CD14-positive monocyte (primary cell): Measurements from ENCODE around the gene UQCC2. TPM values are rescaled to one million over a fixed set of nuclear protein-coding genes. Genes with fewer than 3 reads are reported as not detected.
A peak's percentile ranks its signal among the peaks of the same experiment; 100 is the strongest.

Source experiments
- DNase-seq, 3 donors: peaks; one replicate each; pipeline ENCODE4 v3.0.0-alpha.2; 2011 to 2022
- H2AFZ ChIP-seq: 2 replicates; pipeline ENCODE4 v1.6.0; 2012; ENCODE audit warnings: mild to moderate bottlenecking, low read depth, low read length, inconsistent platforms; ENCODE audit not compliant: insufficient read depth, poor library complexity, severe bottlenecking
- H3K27ac ChIP-seq, 2 donors: 1 replicate in 1 of 2; 2 replicates in 1 of 2; pipeline ENCODE4 v1.5.1; 2012 to 2013; ENCODE audit warnings: low read length in 2 of 2, control low read depth in 1 of 2, inconsistent platforms in 1 of 2, low read depth in 1 of 2, mild to moderate bottlenecking in 1 of 2
- H3K27me3 ChIP-seq, 2 donors: one replicate each; pipeline versions ENCODE4 v1.6.0 to v1.6.1; 2011 to 2013; ENCODE audit warnings: low read length in 2 of 2; ENCODE audit not compliant: control insufficient read depth in 2 of 2, insufficient read depth in 2 of 2
- H3K36me3 ChIP-seq, 2 donors: replicated peaks in 1 of 2; 1 replicate in 1 of 2; 2 replicates in 1 of 2; pipeline versions ENCODE4 v1.5.1 to v1.6.1; 2012 to 2013; ENCODE audit warnings: low read length in 2 of 2, control low read depth in 1 of 2, inconsistent platforms in 1 of 2, mild to moderate bottlenecking in 1 of 2; ENCODE audit not compliant: insufficient read depth in 2 of 2, control insufficient read depth in 1 of 2
- H3K4me1 ChIP-seq, 2 donors: 1 replicate in 1 of 2; 2 replicates in 1 of 2; pipeline versions ENCODE4 v1.5.1 to v1.6.1; 2012 to 2013; ENCODE audit warnings: low read length in 2 of 2, control low read depth in 1 of 2, inconsistent platforms in 1 of 2, mild to moderate bottlenecking in 1 of 2, moderate library complexity in 1 of 2; ENCODE audit not compliant: insufficient read depth in 2 of 2, control insufficient read depth in 1 of 2
- H3K4me2 ChIP-seq: replicated peaks from 2 replicates; pipeline ENCODE3; 2012; ENCODE audit warnings: low read length, moderate library complexity, mild to moderate bottlenecking; ENCODE audit not compliant: poor library complexity, severe bottlenecking; ENCODE audit errors: extremely low read depth
- H3K4me3 ChIP-seq, 3 experiments: fragments of 200-600 bp in 1 of 3; sonication (generic) in 1 of 3; replicated peaks in 1 of 3; 1 replicate in 2 of 3; 2 replicates in 1 of 3; pipeline ENCODE4 v1.5.1; 2011 to 2013; ENCODE audit warnings: low read length in 3 of 3, mild to moderate bottlenecking in 3 of 3, control low read depth in 2 of 3, low read depth in 2 of 3, inconsistent platforms in 1 of 3, moderate library complexity in 1 of 3
- H3K79me2 ChIP-seq: 2 replicates; pipeline ENCODE4 v1.6.0; 2012; ENCODE audit warnings: mild to moderate bottlenecking, control low read depth, inconsistent platforms, low read length, moderate library complexity; ENCODE audit not compliant: insufficient read depth
- H3K9ac ChIP-seq: 2 replicates; pipeline ENCODE4 v1.6.0; 2017; ENCODE audit warnings: low read length, mild to moderate bottlenecking; ENCODE audit not compliant: insufficient read depth, poor library complexity, severe bottlenecking
- H3K9me3 ChIP-seq, 2 donors: replicated peaks in 1 of 2; 1 replicate in 1 of 2; 2 replicates in 1 of 2; pipeline versions ENCODE4 v1.5.1 to v1.6.1; 2012 to 2013; ENCODE audit warnings: low read length in 2 of 2, control low read depth in 1 of 2; ENCODE audit not compliant: control insufficient read depth in 1 of 2, insufficient read depth in 1 of 2
- H4K20me1 ChIP-seq: 2 replicates; pipeline ENCODE4 v1.6.0; 2012; ENCODE audit warnings: mild to moderate bottlenecking, low read length, control low read depth, moderate library complexity; ENCODE audit not compliant: insufficient read depth
- H3K27ac Mint-ChIP-seq, 7 donors: one replicate each; pipeline ENCODE4 v1.8.0; 2020; ENCODE audit warnings: mild to moderate bottlenecking in 7 of 7, mixed read lengths in 7 of 7, moderate library complexity in 6 of 7, inconsistent platforms in 2 of 7
- H3K27me3 Mint-ChIP-seq, 3 donors: one replicate each; pipeline ENCODE4 v1.8.0; 2021 to 2022; ENCODE audit warnings: low read depth in 3 of 3, mild to moderate bottlenecking in 3 of 3, mixed read lengths in 3 of 3, moderate library complexity in 3 of 3, inconsistent platforms in 1 of 3
- H3K36me3 Mint-ChIP-seq, 2 donors: one replicate each; pipeline ENCODE4 v1.8.0; 2020; ENCODE audit warnings: mixed read lengths in 2 of 2, inconsistent platforms in 1 of 2, mild to moderate bottlenecking in 1 of 2
- H3K4me1 Mint-ChIP-seq: one replicate; pipeline ENCODE4 v1.8.0; 2020; ENCODE audit warnings: mild to moderate bottlenecking, mixed read lengths
- H3K4me3 Mint-ChIP-seq, 2 donors: one replicate each; pipeline ENCODE4 v1.8.0; 2020; ENCODE audit warnings: mild to moderate bottlenecking in 2 of 2, mixed read lengths in 2 of 2, moderate library complexity in 1 of 2
- H3K9me3 Mint-ChIP-seq, 7 donors: one replicate each; pipeline ENCODE4 v1.8.0; 2020 to 2022; ENCODE audit warnings: mixed read lengths in 7 of 7, mild to moderate bottlenecking in 6 of 7, moderate library complexity in 6 of 7, inconsistent platforms in 2 of 7
- CTCF ChIP-seq: fragments of 200-600 bp; IDR thresholded peaks from one replicate; pipeline ENCODE4 v1.8.0; 2022; ENCODE audit warnings: antibody characterized with exemption, mild to moderate bottlenecking
- WGBS: methylation state at CpG from one replicate; pipeline ENCODE4 v1.1.5; 2013; ENCODE audit warnings: missing lambda C conversion rate; ENCODE audit not compliant: insufficient coverage; 5-methylcytosine and 5-hydroxymethylcytosine counted together
- intact Hi-C, 2 donors: fragments of 100-400 bp; cut with micrococcal nuclease; formaldehyde crosslinking; loops; one replicate each; pipeline versions ENCODE4 v1.15.0 to v1.15.1; 2023
- polyA plus RNA-seq, 3 donors: library from polyadenylated mRNA; depleted of rRNA in 1 of 3; unstranded in 2 of 3; stranded (reverse) in 1 of 3; fragments of 300-500 nt in 2 of 3; fragments of >200 nt in 1 of 3; fragmentation: Illumina TruSeq in 2 of 3; gene quantifications; 1 replicate in 2 of 3; 2 replicates in 1 of 3; pipeline ENCODE4 v1.2.3, GENCODE V29; 2012 to 2021

The UQCC2 gene
- polyA plus RNA-seq, 3 donors, result 10.3 to 39.3 (median 37.2) TPM

DNA sequence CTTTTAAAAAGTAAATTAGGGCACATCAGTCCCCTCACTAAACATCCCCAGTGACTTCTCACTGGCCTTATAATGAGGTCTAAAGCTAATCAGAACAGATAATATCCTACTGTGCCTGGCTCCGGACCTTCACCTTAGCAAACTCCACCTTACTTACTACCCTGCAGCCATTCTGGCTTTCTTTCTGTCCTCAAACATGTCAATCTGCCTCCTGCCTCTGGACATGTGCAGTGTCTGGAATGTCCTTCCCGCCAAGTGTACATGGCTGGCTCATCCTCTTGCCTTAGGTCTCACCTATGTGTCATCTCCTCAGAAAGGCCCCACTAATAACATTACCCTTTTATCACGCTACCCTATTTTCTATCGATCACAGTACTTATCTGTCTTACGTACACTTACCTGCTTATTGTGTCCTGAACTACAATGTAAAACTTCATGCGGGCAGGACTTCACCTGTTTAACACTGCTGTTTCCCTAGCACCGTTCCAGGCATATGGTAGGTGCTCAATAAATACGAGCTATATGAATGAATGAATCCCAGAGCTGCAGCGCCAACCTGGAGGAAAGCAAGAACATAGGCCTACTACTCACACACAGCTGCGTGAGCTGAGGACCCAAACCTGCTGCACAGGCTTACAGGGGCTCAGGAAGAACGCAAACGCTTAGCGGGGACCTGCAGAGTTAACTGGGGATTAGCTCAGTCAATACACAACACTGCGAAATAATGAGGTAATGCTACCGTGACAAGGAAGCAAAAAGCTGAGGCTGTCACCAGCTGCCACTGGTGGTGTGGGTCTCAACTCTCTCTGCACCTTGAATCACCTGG lies 991 bp downstream of the UQCC2 start:
- WGBS, result 77% methylated on average over 8 of the region's 15 CpGs
- peaks cover 14% of the 10 kb centered on the region for H3K4me1 Mint-ChIP-seq
- H3K36me3 ChIP-seq, result peaks cover 0 to 21% of the 10 kb centered on the region in 2 donors
- intact Hi-C loops, result no loop called here
- no peak for DNase-seq
- peaks cover 0 to 4% (median 2%) of the 10 kb centered on the region in 3 donors for H3K27me3 Mint-ChIP-seq
- no peak for TF ChIP-seq CTCF
- peak overlapping the region; percentile 90 for H2AFZ ChIP-seq
- peak overlapping the region; percentile 87 for H3K4me2 ChIP-seq
- H3K27ac Mint-ChIP-seq, result peak overlapping the region in 6 of 7 donors; percentile 35 to 99 (median 95)
- peak overlapping the region in 1 of 2 donors; percentile 89 for H3K27ac ChIP-seq
- peaks cover 13 to 16% of the 10 kb centered on the region in 2 donors for H3K4me1 ChIP-seq
- H3K9me3 ChIP-seq, result no peaks in the 10 kb centered on the region
- peaks cover 5% of the 10 kb centered on the region for H3K79me2 ChIP-seq
- H3K9me3 Mint-ChIP-seq, result no peaks in the 10 kb centered on the region
- H3K27me3 ChIP-seq, result no peaks in the 10 kb centered on the region
- H3K4me3 Mint-ChIP-seq, result peak overlapping the region; percentile 95 to 97
- H4K20me1 ChIP-seq, result no peaks in the 10 kb centered on the region
- H3K36me3 Mint-ChIP-seq, result peaks cover 10 to 20% of the 10 kb centered on the region in 2 donors
- H3K4me3 ChIP-seq, result peak overlapping the region; percentile 60 to 97 (median 92)
- peak overlapping the region; percentile 80 for H3K9ac ChIP-seq

DNA sequence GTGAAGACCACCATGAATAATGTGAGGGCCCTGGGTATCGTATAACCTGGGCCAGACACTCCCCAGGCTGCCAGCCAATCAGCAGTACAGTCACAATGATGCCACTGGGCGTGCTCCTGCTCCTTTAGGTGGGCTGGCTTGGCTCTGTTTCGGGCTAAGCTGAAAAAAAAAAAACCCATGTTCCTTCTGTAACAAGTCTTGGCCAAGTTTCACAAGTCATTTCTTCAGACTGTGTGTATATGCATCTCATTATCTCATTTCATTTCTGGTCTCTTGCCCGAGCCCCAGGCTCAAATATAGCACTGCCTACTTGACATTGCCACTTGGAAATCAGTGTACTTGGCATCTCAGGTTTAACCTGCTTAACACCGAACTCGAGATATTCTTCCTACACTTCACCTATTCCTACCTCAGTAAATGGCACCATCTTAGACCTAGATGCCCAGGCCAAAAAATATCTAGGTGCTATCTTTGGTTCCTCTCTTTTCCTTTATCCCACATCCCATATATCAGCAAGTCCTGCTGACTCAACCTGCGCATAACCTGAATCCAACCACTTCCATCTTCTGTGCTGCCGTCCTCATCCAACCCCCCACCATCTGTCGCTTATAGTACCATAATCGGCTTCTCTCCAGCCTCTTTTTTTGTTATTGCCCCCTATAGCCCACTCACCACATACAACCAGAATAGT lies 1.8 kb downstream of the UQCC2 start:
- H3K4me1 Mint-ChIP-seq, result peaks cover 14% of the 10 kb centered on the region
- WGBS, result 92% methylated on average over 10 of the region's 10 CpGs

More for the DNA sequence above, 1.8 kb downstream of the UQCC2 start:
- no peaks in the 10 kb centered on the region for H4K20me1 ChIP-seq
- intact Hi-C loops, result no loop called here
- peaks cover 13 to 16% of the 10 kb centered on the region in 2 donors for H3K4me1 ChIP-seq
- Mint-ChIP-seq H3K36me3 (peaks cover 10 to 20% of the 10 kb centered on the region in 2 donors), H3K27me3 (peaks cover 0 to 2% (median 2%) of the 10 kb centered on the region in 3 donors), H3K4me3 (no peak overlapping the region), H3K27ac (no peak overlapping the region), H3K9me3 (no peaks in the 10 kb centered on the region)
- no peak overlapping the region for H3K4me3 ChIP-seq
- peaks cover 5% of the 10 kb centered on the region for H3K79me2 ChIP-seq
- peaks cover 0 to 21% of the 10 kb centered on the region in 2 donors for H3K36me3 ChIP-seq
- H3K4me2 ChIP-seq, result no peak overlapping the region
- no peak overlapping the region for H3K9ac ChIP-seq
- no peak overlapping the region for H2AFZ ChIP-seq
- no peak overlapping the region for H3K27ac ChIP-seq
- TF ChIP-seq CTCF, result no peak
- H3K9me3 ChIP-seq, result no peaks in the 10 kb centered on the region
- DNase-seq, result no peak
- H3K27me3 ChIP-seq, result no peaks in the 10 kb centered on the region
